HUES64 (cell line): Measurements from ENCODE around the gene CHRNA7.

Experiments
- H3K27ac ChIP-seq: 2 replicates; pipeline ENCODE4 v1.7.0; 2013; ENCODE audit warnings: low read depth, low read length, inconsistent platforms
- H3K27me3 ChIP-seq: 2 replicates; pipeline ENCODE4 v1.6.1; 2013; ENCODE audit warnings: mild to moderate bottlenecking, low read length; ENCODE audit not compliant: insufficient read depth
- H3K36me3 ChIP-seq: 2 replicates; pipeline ENCODE4 v1.6.1; 2013; ENCODE audit warnings: mild to moderate bottlenecking, low read length; ENCODE audit not compliant: insufficient read depth
- H3K4me1 ChIP-seq: 2 replicates; pipeline ENCODE4 v1.6.1; 2013; ENCODE audit warnings: mild to moderate bottlenecking, low read length, moderate library complexity; ENCODE audit not compliant: insufficient read depth
- H3K4me3 ChIP-seq: 2 replicates; pipeline ENCODE4 v1.5.1; 2013; ENCODE audit warnings: mild to moderate bottlenecking, low read length, moderate library complexity
- H3K9ac ChIP-seq: 2 replicates; pipeline ENCODE4 v1.6.1; 2013; ENCODE audit warnings: mild to moderate bottlenecking, low read depth, low read length
- H3K9me3 ChIP-seq: 2 replicates; pipeline ENCODE4 v1.6.1; 2013; ENCODE audit warnings: low read depth, low read length; ENCODE audit not compliant: insufficient read depth
- WGBS: fragments of 150-250, 120-280 bp; methylation state at CpG from one replicate; pipeline ENCODE4 v1.1.7; 2013; ENCODE audit warnings: missing lambda C conversion rate; 5-methylcytosine and 5-hydroxymethylcytosine counted together

Gene CHRNA7

GRCh38 chr15:32089851-32090359, 59.6 kb downstream of the CHRNA7 start:
- Histone ChIP-seq H3K27ac (no peak overlapping the region), H3K9me3 (no peaks in the 10 kb centered on the region), H3K4me1 (peaks cover 26% of the 10 kb centered on the region), H3K4me3 (no peak overlapping the region), H3K36me3 (no peaks in the 10 kb centered on the region), H3K27me3 (no peaks in the 10 kb centered on the region), H3K9ac (no peak overlapping the region)

GRCh38 chr15:32091505-32092380, 61.4 kb downstream of the CHRNA7 start:
- Histone ChIP-seq H3K9me3 (no peaks in the 10 kb centered on the region), H3K36me3 (no peaks in the 10 kb centered on the region), H3K9ac (peak overlapping the region; percentile 0; the same call in 1 of the 2 replicates), H3K27me3 (no peaks in the 10 kb centered on the region), H3K27ac (peak overlapping the region; percentile 71), H3K4me1 (peaks cover 26% of the 10 kb centered on the region), H3K4me3 (no peak overlapping the region)
- 57% methylated on average over 3 of the region's 4 CpGs for WGBS

- Histone ChIP-seq H3K36me3 (no peaks in the 10 kb centered on the region), H3K4me3 (no peak overlapping the region), H3K27me3 (no peaks in the 10 kb centered on the region), H3K9me3 (no peaks in the 10 kb centered on the region), H3K27ac (no peak overlapping the region), H3K4me1 (peaks cover 30% of the 10 kb centered on the region), H3K9ac (no peak overlapping the region)
- 100% methylated on average over 1 of the region's 2 CpGs for WGBS
Measured at GRCh38 chr15:32096213-32096612, 65.9 kb downstream of the CHRNA7 start.

GRCh38 chr15:32096916-32097617, 66.8 kb downstream of the CHRNA7 start:
- H3K9ac ChIP-seq: no peak overlapping the region
- H3K36me3 ChIP-seq: no peaks in the 10 kb centered on the region
- H3K27me3 ChIP-seq: no peaks in the 10 kb centered on the region
- WGBS: 76% methylated on average over 11 of the region's 13 CpGs
- H3K4me3 ChIP-seq: no peak overlapping the region
- no peaks in the 10 kb centered on the region for H3K9me3 ChIP-seq
- peaks cover 22% of the 10 kb centered on the region for H3K4me1 ChIP-seq
- H3K27ac ChIP-seq: no peak overlapping the region

GRCh38 chr15:32098033-32098432, 67.7 kb downstream of the CHRNA7 start:
- Histone ChIP-seq H3K4me1 (peaks cover 18% of the 10 kb centered on the region; the same call in 1 of the 2 replicates), H3K27ac (no peak overlapping the region), H3K9ac (no peak overlapping the region), H3K4me3 (no peak overlapping the region), H3K9me3 (no peaks in the 10 kb centered on the region), H3K27me3 (no peaks in the 10 kb centered on the region), H3K36me3 (no peaks in the 10 kb centered on the region)
- WGBS: 68% methylated on average over 7 of the region's 7 CpGs

GRCh38 chr15:32099097-32099785, 68.9 kb downstream of the CHRNA7 start:
- H3K4me3 ChIP-seq: no peak overlapping the region
- no peak overlapping the region for H3K9ac ChIP-seq
- H3K9me3 ChIP-seq: no peaks in the 10 kb centered on the region
- no peaks in the 10 kb centered on the region for H3K27me3 ChIP-seq
- no peaks in the 10 kb centered on the region for H3K36me3 ChIP-seq
- 78% methylated on average over 6 of the region's 7 CpGs for WGBS
- H3K27ac ChIP-seq: no peak overlapping the region
- peaks cover 18% of the 10 kb centered on the region; the same call in 1 of the 2 replicates for H3K4me1 ChIP-seq

- Histone ChIP-seq H3K4me3 (no peak overlapping the region), H3K36me3 (no peaks in the 10 kb centered on the region), H3K27me3 (no peaks in the 10 kb centered on the region), H3K9ac (no peak overlapping the region), H3K9me3 (no peaks in the 10 kb centered on the region), H3K27ac (no peak overlapping the region), H3K4me1 (peaks cover 18% of the 10 kb centered on the region; the same call in 1 of the 2 replicates)
- WGBS: 79% methylated on average over 10 of the region's 10 CpGs
Measured at GRCh38 chr15:32099956-32100684, 69.8 kb downstream of the CHRNA7 start.

- Histone ChIP-seq H3K36me3 (no peaks in the 10 kb centered on the region), H3K9me3 (no peaks in the 10 kb centered on the region), H3K27ac (no peak overlapping the region), H3K4me3 (no peak overlapping the region), H3K9ac (no peak overlapping the region), H3K27me3 (no peaks in the 10 kb centered on the region), H3K4me1 (peaks cover 13% of the 10 kb centered on the region; the same call in 1 of the 2 replicates)
- 77% methylated on average over 18 of the region's 18 CpGs for WGBS
Measured at GRCh38 chr15:32104061-32104995, 74.0 kb downstream of the CHRNA7 start.

- Histone ChIP-seq H3K27ac (no peak overlapping the region), H3K4me1 (peaks cover 5% of the 10 kb centered on the region; the same call in 1 of the 2 replicates), H3K9ac (no peak overlapping the region), H3K36me3 (no peaks in the 10 kb centered on the region), H3K27me3 (no peaks in the 10 kb centered on the region), H3K9me3 (no peaks in the 10 kb centered on the region), H3K4me3 (no peak overlapping the region)
- 87% methylated on average over 11 of the region's 11 CpGs for WGBS
Measured at GRCh38 chr15:32105258-32106241, 75.2 kb downstream of the CHRNA7 start.
